Measurements from ENCODE around the gene GRSF1.

GRCh38 chr4:70877556-70877955 lies 37.9 kb upstream of the GRSF1 start:
- TF ChIP-seq GATA2 (IDR thresholded peaks at IDR 0.05; ENCODE audit: low read depth, low read length) (no peak), GATA3 (IDR thresholded peaks at IDR 0.05; ENCODE audit: low read depth, low read length) (no peak)
